Thymus (tissue), 2 donors: ENCODE results near the gene CCDC38. TPM values are rescaled to one million over a fixed set of nuclear protein-coding genes. Genes with fewer than 3 reads are reported as not detected.

ENCODE experiments used
- polyA plus RNA-seq: library from polyadenylated mRNA; stranded (reverse); fragments of 200-250 nt; gene quantifications from one replicate; pipeline ENCODE4 v1.2.3, GENCODE V29; 2013
- total RNA-seq: library from RNA; stranded (reverse); fragments of 120-200 nt; gene quantifications from one replicate; pipeline ENCODE4 v1.2.4, GENCODE V29; 2013
- donor health status: healthy.

CCDC38 gene
- total and polyA plus RNA-seq, 2 donors: 0.05 to 0.07 TPM

Other genes with a start within 250 kb of the CCDC38 start
- gene NTN4, start 151.8 kb downstream of the CCDC38 start, total RNA-seq: 2.4 TPM
- gene NTN4, start 151.8 kb downstream of the CCDC38 start, polyA plus RNA-seq: 21.9 TPM
- gene SNRPF, start 83.7 kb downstream of the CCDC38 start, total RNA-seq: 45.1 TPM
- 41.9 TPM for gene SNRPF, start 83.7 kb downstream of the CCDC38 start, polyA plus RNA-seq
- gene AMDHD1, start 717 bp upstream of the CCDC38 start, total RNA-seq: 0.52 TPM
- gene AMDHD1, start 717 bp upstream of the CCDC38 start, polyA plus RNA-seq: 2.2 TPM
- gene HAL, start 53.7 kb upstream of the CCDC38 start, total RNA-seq: 0.38 TPM
- gene HAL, start 53.7 kb upstream of the CCDC38 start, polyA plus RNA-seq: 1.7 TPM
- gene LTA4H, start 93.0 kb upstream of the CCDC38 start, total RNA-seq: 72.1 TPM
- 61.5 TPM for gene LTA4H, start 93.0 kb upstream of the CCDC38 start, polyA plus RNA-seq